ENCODE results near the gene PROM1.

PROM1 gene

DNA sequence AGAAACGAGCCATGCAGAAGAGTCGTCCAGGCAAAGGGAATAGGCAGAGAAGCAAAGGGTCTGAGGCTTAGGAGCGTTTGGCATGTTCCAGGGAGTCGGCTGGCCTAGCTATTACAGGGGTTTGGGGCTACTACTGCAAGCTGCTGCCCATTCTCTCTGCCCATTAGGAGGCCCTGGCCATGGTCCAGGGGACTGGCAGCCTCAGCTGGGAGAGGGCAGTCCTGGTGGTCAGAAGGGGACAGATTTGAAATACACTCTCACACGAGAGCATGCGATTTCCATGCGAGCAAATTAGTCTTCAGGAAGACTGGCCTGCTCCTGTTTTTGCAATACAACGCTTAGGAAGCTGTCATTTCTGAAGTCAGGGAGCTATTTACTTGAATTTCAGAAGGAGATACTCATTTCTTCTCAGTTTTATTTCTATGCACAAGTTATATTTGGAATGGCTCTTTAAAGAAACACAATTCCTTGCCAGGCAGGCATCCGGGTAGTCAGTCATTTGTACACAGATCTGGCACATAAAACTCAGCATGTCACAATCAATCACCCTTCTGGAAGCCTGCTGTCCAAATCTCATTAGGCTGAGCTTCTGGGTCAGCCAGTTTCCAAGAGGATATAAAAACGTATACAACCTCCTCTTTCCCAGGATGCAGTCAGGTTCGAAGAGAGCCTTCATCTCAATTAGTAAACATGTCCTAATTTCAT lies 27.0 kb downstream of the PROM1 start:
- DNase-seq, result no peak

DNA sequence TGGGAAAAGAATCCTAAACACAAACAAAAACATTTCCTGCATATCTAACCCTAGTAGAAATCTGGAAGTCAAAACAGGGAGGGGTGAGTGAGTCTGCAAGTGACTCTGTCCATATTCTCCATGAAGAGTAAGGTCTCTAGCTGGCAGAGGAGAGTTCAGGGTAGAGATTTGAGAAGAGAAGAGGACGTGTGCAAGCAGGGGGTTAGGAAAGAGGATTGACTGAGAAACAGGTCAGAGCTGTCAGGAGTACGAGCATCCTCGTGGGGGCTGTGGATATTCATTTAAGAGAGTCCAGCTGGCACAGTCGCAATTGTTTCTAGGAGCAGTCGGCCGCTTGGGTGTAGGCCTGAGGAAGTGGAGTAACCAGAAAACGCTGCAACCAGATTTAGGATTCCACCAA lies 27.9 kb downstream of the PROM1 start:
- no peak for DNase-seq

DNA sequence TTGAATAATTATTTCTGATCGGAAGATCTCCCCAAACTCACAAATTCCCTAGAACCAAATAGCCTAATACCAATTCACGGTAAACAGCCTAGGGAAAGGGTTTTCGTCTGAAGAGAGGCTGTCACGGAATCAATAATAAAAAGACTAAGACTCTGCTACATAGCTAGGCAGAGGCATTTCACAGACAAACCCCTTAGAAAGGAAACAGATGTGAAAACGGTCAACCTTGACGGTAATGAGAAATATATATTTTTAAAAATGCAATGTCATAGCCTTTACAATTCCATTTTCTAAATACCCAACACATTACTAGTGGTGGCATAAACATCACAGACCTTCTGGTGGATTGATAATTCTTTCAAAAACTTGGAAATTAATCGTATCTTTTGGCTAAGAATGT lies 28.4 kb downstream of the PROM1 start:
- no peak for DNase-seq

DNA sequence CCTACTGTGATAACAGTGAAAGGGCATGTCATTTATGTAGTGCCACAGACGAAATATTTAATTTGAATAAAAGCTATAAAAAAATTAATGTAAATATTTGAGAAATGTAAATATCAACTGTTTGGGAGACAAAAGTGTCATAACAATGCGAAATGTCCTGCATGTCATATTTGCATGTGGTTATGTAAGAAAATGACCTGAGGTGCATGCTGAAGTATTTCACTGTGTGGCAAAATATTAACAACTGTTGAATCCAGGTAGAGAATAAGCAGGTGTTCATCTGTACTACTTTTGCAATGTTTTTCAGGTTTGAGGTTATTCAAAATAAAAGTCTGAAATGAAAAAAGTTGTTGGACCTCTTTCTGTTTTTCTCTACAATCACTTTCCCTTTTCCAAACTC lies 30.9 kb downstream of the PROM1 start:
- no peak for DNase-seq

DNA sequence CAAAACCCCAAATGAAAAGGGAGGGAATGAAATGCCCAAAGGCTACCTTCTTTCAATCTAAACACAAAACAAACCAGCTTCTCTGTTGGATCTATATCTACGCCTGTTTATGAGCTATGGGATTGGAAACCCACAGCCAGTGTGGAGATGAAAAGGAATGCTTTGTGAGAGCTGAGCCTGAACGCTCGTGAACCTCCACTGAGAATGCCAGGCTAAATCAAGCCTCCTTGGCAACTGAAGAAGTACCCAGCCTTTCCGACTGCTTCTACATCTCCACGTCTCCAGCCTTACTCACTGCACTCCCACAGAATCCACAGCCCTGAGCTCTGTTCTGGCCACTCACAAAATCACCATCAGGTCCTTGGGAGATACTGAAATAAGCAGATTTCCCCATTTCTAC lies 31.8 kb downstream of the PROM1 start:
- no peak for DNase-seq

DNA sequence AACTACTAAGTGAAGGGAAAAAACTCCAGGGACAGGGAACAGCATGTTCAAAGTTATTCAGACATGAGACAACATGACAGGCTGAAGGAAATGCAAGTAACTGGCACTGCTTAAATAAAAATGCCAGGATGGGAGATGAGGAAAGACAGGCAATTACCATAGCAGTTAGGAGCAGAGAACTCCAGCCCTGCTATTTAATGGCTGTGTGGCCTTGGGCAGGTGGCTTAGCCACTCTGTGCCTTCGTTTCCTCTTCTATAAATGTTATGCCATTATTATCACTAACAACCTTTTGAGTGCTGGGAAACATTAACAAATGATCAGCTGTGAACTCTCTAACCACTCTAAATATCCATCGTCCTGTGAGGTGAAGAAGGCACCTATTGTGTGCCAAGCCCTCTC lies 32.7 kb downstream of the PROM1 start:
- no peak for DNase-seq

DNA sequence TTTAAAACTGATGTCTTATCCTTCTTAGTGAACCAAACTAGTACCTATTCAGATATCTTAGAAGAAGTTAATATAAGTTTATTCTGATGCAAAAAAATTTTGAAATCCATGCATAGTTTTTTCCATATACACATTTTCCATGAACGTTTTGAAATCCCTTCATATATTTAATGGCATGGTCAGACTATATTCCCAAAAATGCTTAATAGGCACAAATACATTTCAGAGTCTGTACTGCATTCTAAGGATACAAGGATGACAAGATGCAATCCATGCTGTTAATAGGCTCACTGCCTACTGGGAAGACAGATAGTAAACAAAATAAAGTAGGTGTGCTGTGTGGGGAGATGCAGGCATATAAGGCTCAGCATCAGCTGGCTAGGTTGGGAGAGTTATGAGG lies 33.2 kb downstream of the PROM1 start:
- no peak for DNase-seq

DNA sequence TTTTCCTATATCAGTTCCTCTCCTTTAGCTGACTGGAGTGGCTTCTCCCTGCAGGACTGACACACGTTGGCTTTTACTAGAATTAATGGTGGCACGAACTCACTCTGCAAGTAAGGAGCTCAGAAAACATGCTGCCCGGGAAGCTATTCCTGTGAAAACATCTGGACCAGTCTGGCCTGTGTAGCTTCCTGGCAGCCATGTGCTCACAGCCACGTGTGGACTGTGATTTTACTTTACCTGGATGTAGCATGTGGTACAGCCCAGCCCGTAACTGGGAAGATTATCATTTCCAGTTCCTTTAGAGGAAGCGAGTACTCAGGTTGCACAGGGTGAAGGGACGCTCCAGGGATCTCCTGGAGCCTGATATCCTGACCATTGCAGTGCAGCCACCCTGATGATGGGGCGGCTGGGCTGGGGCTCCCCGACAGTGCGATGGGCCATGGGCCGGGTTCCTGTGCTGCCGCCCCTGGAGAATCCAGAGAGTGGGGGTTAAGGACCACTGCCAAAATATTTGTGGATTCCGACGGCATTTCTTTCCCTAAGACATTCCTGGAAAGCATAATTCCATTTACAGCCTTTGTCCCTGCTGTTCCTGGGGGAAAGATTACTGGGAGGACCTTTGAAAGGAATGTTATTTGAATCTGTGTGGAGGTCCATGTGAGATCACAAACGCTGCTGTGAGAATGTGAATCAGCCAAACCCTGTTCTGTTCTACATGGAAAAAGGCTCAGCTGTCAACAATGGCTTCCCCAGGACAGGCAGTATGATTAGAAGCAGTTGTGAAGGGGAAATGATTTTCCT lies 35.0 kb downstream of the PROM1 start:
- DNase-seq, result no peak

DNA sequence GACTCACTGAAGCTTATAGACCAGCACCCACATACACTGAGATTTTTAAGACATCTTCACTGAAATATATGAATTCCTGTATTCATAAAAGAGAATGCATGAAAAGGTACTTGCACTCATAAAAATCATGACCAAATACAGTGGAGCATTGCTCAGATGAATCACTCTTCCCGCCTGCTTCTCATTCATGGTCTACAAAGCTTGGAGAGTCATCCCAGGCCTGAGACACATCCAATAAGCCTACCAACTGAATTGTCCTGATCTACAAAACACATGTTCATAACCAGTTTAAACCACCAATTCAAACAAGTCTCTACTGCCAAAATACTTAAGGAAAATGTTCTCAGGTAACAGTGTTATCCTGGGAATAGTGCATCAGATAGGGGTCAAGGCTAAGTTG lies 38.1 kb downstream of the PROM1 start:
- DNase-seq, result no peak

DNA sequence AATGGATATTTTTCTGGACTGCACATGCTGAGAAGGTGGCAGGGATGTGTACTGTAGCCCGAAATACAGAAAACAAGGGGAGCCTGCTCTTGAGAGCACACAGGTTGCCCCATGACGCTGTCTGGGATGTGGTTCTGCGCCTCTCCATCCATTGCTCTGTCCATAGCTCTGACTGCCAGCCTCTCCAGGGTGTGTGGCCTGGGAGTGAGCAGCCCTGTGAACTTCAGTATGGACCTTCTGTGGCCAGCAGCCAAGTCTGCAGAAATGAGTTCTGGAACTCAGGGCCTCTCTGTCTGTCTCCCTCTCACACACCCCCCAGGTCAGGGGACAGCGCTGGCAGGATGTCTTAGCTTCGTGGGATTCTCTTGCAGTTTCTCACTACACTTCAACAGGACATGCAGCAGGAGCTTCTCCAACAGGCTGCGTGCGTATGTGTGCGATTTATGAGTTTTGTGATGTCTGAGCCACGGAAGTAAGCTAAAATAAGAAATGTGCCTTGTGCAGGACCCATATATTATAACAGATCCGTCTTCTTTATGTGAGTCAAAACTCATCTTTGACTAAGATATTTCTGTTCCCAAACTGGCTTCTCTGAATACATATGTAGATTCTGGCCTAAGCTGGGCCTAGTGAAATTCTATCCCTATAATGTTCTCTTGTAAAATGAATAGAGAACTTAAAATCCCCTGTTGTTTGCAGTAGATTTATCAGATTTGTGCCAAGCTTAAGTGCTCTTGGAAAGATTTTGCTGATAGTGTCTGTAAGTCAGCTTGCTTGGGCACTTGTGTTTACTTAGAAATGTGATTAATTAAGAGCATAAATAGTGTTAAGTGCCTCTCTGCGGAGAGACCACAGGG lies 40.0 kb downstream of the PROM1 start:
- no peak for DNase-seq

DNA sequence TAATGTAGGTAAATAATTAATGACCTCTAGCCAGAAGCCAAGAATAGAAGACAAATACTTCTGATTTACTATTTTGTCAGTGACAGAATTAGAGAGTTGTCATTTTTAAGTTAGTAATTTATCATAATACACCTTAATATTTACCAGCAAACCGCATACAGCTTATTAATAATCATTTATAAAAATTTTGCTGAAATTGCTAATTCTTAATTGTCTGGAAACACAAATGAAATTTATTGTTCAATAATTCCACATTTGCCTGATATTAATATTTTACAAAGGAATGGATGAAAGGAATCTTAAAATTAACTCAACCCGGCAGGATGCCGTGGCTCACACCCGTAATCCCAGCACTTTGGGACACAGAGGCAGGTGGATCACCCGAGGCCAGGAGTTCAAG lies 44.7 kb downstream of the PROM1 start:
- no peak for DNase-seq

DNA sequence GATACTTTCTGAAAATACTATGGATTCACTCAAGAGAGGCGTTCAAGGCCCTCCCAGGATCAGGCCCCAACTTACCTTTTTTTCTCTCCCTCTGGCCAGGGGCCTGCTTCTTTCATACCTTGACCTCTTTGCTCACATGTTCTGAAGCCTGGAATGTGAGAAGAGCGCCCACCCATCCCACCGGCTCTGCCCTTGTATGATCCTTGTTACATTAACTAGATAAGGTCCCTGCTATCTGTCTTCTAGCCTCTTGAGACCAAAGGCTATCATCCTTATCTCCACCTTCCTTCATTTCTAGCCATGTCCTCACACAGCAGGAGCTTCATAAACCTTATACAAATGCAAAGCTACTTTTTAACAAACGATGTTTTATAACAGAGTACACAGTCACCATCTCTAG lies 45.9 kb downstream of the PROM1 start:
- DNase-seq, result no peak

DNA sequence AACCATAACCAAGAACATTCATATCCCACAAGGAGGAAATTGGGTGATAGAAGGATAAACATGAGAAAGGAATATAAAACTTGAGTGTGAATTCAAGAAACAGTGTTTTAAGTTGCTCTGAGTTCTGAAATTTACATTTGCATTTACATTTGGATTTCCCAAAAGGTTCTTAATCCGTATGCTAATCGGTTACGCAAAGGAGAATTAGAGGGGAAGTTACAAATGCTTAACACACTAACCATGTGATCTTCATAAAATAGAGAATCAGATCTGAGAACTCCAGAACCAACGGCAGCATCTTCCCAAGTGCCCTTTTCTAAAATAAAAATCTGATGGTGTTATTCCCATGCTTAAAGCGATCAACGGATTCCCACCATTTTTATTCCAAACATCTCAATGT lies 48.0 kb downstream of the PROM1 start:
- no peak for DNase-seq

DNA sequence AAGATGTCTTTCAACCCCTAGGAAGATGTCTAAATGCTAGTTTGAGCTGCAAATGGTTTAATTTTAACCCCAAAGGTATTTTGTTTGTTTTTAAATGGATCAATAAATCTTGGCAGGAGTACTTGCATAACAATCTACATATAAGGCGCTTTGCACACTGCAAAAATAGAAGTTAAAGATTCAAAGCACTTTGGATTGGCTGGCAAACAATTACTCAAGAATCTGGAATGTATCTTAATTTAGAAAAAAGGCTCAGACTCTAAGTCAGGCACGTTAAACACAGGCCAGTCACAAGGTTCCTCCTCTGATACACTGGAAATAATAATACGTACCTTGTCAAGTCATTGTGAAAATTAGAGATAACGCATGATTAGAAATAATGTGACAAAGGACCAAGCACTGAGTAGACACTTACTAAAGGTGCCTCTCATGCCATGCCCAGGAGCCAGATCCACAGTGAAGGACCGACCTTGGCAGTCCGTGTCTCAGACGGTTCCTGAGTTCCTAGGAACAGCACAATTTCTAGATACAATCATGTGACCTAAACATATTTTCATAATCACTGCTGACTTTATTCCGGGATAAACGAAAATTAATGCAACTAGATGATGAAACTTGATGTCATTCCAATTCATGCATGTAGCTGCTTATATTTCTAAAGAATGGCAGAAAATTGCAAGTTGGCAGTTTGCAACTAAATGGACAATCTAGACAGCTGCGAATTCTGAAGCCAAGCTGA lies 49.6 kb downstream of the PROM1 start:
- no peak for DNase-seq

DNA sequence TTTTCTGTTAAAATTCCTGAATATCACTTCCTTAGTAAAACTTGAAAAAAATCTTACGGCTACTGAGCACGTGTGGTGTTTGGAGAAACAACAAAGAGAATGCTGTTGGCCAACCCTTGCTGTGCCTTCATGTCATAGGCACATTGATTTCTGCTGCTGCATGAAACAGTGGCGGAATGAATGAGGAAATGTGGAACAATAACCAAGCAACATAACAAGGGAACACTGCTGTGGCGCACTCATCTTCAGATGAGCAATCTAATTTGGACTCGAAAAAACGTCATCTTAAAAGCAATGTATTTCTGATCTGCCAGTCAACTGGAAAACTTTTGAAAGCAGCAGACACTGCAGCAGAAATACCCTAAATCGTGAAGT lies 51.4 kb downstream of the PROM1 start:
- no peak for DNase-seq

DNA sequence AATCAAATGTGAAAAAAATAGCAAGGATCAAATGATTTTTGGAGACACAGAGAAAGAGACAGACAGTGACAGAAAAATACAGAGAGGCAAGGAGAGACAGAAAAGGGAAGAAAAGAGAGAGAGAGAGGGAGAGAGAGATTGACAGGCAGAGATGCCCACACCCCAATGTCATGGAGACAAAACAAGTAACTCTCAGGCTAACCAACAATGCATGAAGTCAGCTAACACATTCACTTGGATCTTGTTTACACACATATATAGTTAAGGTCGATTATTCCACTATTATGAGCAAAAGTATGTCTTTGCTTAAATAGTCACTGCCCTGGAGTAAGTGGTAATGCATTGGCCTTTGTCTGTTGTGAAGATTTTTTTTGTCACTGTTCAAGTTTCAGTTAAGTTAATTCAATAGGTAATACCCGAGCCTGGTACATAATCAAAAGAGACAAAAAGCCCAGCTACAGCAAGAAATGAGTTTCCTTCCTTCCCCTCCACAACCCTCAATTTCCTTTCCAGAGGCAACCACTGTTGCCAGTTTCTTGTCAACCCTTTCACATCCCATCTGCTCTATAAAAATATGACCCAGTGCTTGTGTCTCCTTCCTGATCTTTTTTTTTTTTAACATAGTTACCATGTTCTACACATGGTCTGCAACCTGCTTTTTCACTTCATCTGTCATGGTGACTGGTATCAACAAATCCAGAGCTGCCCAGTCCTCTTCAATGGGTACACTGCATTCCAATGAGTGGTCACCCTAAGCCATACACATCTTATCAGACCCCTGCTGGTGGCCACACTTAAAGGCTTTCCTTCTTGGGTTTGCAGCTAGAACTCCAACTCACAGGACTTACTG lies 52.1 kb downstream of the PROM1 start:
- no peak for DNase-seq

DNA sequence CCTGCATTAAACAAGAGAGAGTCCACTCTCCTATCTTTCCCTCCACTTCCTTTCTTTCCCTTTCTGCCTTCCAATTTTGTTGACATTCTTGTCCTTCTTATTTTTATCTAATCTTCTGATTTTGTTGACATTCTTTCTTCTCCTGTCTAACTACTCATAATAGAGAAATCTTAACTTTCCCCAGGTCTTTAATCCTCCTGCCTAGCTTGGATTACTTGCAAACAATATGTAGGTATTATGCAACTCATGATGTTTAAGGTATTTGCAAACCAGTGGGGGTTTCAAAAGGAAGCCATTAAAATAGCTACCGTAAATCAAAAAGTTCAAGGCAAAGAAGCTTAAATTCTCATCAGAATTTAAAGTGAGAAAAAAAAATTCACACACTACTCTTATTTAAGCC lies 53.9 kb downstream of the PROM1 start:
- no peak for DNase-seq

DNA sequence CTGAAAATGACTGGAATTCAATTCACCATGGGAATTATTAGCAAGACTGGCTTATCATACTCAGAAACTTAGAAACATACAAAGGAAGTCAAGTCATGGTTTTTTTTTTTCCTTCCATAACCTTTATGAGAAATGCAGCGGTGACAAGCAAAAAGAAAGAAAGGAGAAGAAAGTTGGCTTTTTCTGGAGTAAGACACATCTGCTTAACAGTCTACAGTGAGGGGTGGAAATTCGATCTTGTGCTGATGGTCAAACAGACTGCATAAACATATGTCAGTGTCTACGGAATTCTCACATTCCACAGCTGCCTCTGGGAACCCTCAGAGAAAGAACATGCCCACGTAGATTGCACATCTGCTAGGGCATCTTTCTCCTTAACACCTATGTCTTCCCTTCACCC lies 54.6 kb downstream of the PROM1 start:
- no peak for DNase-seq

DNA sequence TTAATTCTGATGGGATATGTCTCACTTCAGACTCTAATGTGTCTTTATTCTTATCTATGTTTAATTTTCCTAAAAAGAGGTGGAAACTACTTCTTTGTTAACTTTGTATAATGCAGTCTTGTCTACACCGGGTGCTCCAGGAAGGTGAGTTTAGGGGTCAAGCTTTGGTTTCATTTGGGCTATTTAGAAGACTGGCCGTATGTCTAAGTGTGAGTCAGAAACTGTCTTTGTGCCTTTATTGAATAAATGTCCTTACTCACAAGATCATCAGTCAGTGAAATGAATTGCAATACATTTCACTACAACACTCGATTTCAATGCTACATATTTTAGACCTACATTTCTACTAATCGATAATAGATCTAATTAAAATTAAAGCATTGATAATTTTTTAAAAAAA lies 56.2 kb downstream of the PROM1 start:
- DNase-seq, result no peak

DNA sequence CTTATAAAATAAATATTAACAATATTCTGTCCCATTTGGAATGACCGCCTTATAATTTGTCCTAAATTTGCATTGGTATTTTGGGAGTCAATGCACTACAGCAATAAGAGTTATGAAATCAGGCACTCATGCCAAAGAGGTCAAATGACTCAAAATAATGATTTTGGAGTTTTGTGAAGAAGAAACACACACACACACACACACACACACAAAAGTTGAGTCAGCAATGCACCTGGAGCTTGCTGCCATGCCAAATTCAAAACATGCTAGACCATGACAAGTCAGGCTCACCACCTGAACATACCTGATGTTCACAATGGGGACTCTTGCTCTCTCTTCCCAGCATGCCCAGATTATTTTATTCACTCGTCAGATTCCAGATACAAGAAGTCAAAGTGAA lies 56.7 kb downstream of the PROM1 start:
- DNase-seq, result no peak

DNA sequence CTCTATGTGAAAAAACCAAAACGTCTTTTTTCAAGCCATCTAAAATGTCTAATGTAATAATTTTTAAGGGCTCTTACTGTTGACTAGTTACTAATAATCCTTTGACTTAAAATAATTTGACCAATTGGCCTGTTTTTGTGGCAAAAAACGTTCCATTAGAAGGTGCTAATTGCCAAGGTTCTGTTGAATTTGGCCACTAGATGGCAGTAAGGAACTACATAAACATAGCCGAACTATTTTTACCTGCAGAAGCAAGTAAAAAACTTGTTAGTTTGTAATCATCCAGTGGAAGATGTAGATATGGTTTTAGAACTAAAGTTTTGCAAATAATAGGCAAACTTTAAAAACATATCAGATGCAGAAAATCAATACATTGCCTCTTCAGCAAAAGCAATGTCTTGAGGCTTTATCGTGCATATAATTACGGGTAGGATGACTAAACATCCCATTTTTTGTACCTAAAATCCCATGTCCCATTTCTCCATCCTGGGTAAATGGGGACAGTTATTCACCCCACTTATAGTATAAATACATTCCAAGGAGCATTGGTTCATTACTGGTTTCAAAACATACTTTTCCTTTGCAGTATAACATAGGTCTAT lies 57.6 kb downstream of the PROM1 start:
- DNase-seq, result peak; percentile 35

DNA sequence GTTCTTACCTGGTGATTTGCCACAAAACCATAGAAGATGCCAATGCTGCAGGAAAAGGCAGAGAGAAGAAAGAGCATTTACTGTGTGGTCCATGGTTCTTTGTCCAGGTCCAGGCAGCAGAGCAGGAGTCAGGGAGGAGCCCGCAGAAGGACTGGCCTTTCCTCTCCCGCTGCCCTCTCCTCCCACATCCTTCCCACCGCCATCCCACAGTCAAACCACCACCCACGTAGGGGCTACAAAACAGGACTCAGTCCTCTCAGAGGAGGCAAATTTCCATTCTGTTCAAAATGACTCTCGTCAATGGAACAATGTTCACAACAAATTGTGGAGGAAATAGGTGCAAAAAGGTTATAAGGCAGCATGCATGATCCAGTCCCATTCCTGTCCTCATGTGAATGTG lies 58.6 kb downstream of the PROM1 start:
- no peak for DNase-seq
